Central memory CD4-positive, alpha-beta T cell (primary cell): ENCODE measurements around the gene PTPN2.
"Not testable (repeated sequence)": the region's sequence is repeated elsewhere in the genome, so short reads cannot be mapped to it uniquely, and the experiment has no call there.

Experiments
- DNase-seq: peaks from one replicate; pipeline ENCODE4 v3.0.0; 2022

PTPN2 gene

DNA sequence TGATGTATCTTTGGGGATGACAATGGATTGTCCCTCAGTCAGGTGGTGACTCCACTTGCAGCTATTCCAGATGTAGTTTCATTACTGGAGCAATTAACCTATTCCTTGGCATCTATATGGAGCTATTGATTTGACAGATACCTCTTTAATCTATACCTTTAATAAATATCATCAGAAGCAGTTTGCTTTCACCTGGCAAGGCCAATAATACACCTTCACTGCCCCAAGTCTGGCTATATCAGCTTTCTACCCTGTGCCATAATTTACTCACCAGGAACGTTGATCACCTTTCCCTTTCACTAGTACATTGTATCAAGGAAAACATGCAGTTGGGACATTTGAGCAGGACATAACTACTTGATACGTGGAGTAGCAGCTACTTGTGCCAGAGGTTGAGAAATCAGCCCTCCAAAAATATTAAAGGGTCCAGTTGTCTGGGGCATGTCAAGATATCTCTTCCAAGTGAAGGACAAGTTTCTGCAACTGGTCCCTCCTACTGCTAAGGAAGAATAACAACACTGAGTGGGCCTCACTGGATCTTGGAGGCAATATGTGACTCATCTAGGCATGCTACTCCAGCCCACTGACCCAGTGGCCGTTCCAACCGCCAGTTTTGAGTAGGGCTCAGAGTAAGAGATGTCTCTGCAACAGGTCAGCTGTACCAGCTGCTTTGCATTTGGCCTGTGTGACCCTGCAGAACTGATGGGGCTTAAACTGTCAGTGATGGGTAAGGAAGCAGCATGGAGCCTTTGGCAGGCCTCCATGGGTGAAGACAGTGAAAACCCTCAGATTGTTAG lies 114.2 kb downstream of the PTPN2 start:
- no peak for DNase-seq

GRCh38 chr18:12769136-12769535 lies 114.9 kb downstream of the PTPN2 start:
- no peak for DNase-seq

- DNase-seq = no peak
These were observed 115.4 kb downstream of the PTPN2 start for GRCh38 chr18:12768625-12769024.

- DNase-seq = no peak
These were observed 116.4 kb downstream of the PTPN2 start for GRCh38 chr18:12767580-12768155.

- no peak for DNase-seq
These were observed 117.0 kb downstream of the PTPN2 start for GRCh38 chr18:12766986-12767433.

- DNase-seq = no peak
These were observed 118.5 kb downstream of the PTPN2 start for GRCh38 chr18:12765586-12765985.

- no peak for DNase-seq
These were observed 118.9 kb downstream of the PTPN2 start for GRCh38 chr18:12765126-12765525.

DNA sequence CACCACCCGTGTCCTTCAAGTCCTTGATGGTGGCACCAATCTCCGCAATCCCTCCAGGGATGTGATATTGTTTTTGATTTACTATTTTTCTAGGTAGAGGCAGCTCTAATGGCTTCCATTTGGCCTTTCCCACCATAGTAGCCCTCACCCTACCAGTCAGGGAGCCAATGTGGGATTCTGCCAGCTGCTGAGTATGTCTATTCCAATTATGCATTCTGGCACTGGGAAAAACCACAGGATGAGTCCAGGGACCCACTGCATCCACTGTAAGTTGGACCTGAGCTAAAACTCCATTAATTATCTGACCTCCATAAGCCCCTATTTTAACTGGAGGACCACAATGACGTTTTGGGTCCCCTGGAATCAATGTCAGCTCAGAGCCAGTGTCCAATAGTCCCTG lies 125.5 kb downstream of the PTPN2 start:
- not testable (repeated sequence) for DNase-seq

GRCh38 chr18:12756619-12757239 lies 127.3 kb downstream of the PTPN2 start:
- DNase-seq = not testable (repeated sequence)

- not testable (repeated sequence) for DNase-seq
These were observed 128.4 kb downstream of the PTPN2 start for GRCh38 chr18:12755606-12756005.

GRCh38 chr18:12754511-12754910 lies 129.5 kb downstream of the PTPN2 start:
- no peak for DNase-seq

DNA sequence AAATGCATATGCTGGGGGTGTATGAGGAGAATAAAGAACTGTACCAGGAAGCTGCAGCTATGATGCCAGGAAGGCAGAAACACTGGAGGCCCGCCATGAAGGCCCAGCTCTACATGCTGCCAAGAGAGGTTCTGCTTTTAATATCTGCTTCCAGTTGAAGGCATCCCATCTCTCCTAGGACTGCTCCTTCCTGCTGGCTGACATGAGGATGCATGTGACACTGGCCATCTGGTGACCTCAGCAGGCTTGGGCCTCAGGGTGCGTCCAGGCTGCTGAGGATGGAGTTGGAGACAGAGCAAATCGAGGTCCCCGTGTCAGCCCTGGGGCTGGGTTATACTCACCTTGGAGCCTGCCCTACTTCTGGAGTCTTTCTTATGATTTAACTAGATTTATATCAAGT lies 132.1 kb downstream of the PTPN2 start:
- no peak for DNase-seq

- DNase-seq = no peak
These were observed 132.5 kb downstream of the PTPN2 start for GRCh38 chr18:12751503-12751884.

GRCh38 chr18:12750715-12751502 lies 133.1 kb downstream of the PTPN2 start:
- no peak for DNase-seq

- DNase-seq = no peak
These were observed 133.8 kb downstream of the PTPN2 start for GRCh38 chr18:12750076-12750714.

DNA sequence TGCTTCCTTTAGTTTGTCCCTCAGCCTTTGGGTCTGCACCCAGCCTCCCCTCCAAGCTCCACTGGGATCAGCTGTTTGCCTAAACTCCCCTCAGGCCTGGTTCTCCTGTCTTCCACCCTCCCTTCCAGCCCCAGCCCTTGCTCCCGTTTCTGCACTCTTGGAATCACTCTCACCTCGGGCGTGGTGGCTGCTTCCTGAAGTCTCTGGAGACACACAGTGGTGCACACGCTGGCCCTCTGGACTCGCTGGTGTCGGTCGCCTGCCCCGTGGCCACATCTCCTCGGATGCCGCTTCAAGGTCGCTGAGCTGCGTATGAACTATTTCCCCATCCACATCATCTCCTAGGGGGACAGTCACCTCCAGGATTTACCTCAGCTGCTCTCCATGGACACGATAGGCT lies 134.9 kb downstream of the PTPN2 start:
- DNase-seq = no peak

GRCh38 chr18:12748671-12749070 lies 135.4 kb downstream of the PTPN2 start:
- no peak for DNase-seq

DNA sequence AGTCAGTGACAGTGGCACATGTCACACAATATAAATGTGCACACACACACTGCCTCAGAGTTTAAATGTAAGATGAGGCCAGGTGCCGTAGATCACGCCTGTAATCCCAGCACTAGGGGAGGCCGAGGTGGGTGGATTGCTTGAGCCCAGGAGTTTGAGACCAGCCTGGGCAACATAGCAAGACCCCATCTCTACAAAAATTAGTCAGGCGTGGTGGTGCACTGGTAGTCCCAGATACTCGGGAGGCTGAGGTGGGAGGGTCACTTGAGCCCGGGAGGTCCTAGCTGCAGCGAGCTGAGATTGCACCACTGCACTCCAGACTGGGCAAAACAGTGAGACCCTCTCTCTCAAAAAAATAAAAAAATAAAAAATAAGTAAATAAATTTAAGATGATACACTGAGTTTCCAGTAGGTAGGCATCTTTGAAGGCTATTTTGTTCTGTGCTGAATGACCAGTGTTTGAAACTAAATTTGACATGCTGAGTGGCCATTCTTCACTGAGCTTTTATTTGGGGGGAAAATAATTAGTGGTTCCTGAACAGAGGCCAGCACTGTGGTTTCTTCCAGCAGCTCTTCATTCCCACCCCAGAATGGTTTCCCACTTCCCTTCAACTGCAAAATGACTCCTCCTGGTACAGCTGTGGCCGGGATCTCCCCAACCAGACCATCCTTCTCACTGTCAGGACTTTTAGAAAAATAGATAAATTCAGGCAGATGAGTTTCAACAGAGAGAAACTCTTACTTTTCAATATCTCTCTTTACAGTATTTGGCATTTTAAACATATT lies 136.3 kb downstream of the PTPN2 start:
- DNase-seq = no peak

GRCh38 chr18:12745095-12745795 lies 138.8 kb downstream of the PTPN2 start:
- no peak for DNase-seq

GRCh38 chr18:12744103-12744502 lies 139.9 kb downstream of the PTPN2 start:
- DNase-seq = peak; percentile 26

- DNase-seq = no peak
These were observed 141.6 kb downstream of the PTPN2 start for GRCh38 chr18:12742453-12742852.
